ENCODE data around the gene ADAMTS16.

Gene ADAMTS16

GRCh38 chr5:5348135-5348534 is 208.0 kb downstream of the ADAMTS16 start:
- H3K27me3 ChIP-seq (ENCODE audit: control insufficient read depth, insufficient read depth, low read length, poor library complexity, severe bottlenecking) = no peaks in the 10 kb centered on the region
- H3K4me1 ChIP-seq (ENCODE audit: control insufficient read depth, insufficient read depth, low read length) = peaks cover 4% of the 10 kb centered on the region
- no peak overlapping the region for H3K27ac ChIP-seq (ENCODE audit: insufficient read depth, low read depth, low read length, poor library complexity, severe bottlenecking)
- 73 to 75% methylated on average over 10 of the region's 10 CpGs for WGBS, 2 experiments
- no peak overlapping the region for H3K4me3 ChIP-seq (ENCODE audit: insufficient read depth, low read depth, low read length)
- no peaks in the 10 kb centered on the region for H3K9me3 ChIP-seq (ENCODE audit: control insufficient read depth, low read length)
- H3K36me3 ChIP-seq (ENCODE audit: control insufficient read depth, insufficient read depth, low read length) = no peaks in the 10 kb centered on the region

- Histone ChIP-seq H3K4me1 (ENCODE audit: control insufficient read depth, insufficient read depth, low read length) (peaks cover 4% of the 10 kb centered on the region), H3K27me3 (ENCODE audit: control insufficient read depth, insufficient read depth, low read length, poor library complexity, severe bottlenecking) (no peaks in the 10 kb centered on the region), H3K9me3 (ENCODE audit: control insufficient read depth, low read length) (no peaks in the 10 kb centered on the region), H3K4me3 (ENCODE audit: insufficient read depth, low read depth, low read length) (no peak overlapping the region), H3K27ac (ENCODE audit: insufficient read depth, low read depth, low read length, poor library complexity, severe bottlenecking) (no peak overlapping the region), H3K36me3 (ENCODE audit: control insufficient read depth, insufficient read depth, low read length) (no peaks in the 10 kb centered on the region)
Observed at GRCh38 chr5:5348576-5348975, 208.4 kb downstream of the ADAMTS16 start.

- H3K27ac ChIP-seq (ENCODE audit: insufficient read depth, low read depth, low read length, poor library complexity, severe bottlenecking) = no peak overlapping the region
- no peaks in the 10 kb centered on the region for H3K4me1 ChIP-seq (ENCODE audit: control insufficient read depth, insufficient read depth, low read length)
- H3K9me3 ChIP-seq (ENCODE audit: control insufficient read depth, low read length) = no peaks in the 10 kb centered on the region
- 71 to 79% methylated on average over 8 to 9 of the region's 9 CpGs for WGBS, 2 experiments
- no peaks in the 10 kb centered on the region for H3K36me3 ChIP-seq (ENCODE audit: control insufficient read depth, insufficient read depth, low read length)
- H3K4me3 ChIP-seq (ENCODE audit: insufficient read depth, low read depth, low read length) = no peak overlapping the region
- no peaks in the 10 kb centered on the region for H3K27me3 ChIP-seq (ENCODE audit: control insufficient read depth, insufficient read depth, low read length, poor library complexity, severe bottlenecking)
Observed at GRCh38 chr5:5350101-5350500, 210.0 kb downstream of the ADAMTS16 start.

GRCh38 chr5:5351288-5351979 is 211.3 kb downstream of the ADAMTS16 start:
- Histone ChIP-seq H3K36me3 (ENCODE audit: control insufficient read depth, insufficient read depth, low read length) (no peaks in the 10 kb centered on the region), H3K27me3 (ENCODE audit: control insufficient read depth, insufficient read depth, low read length, poor library complexity, severe bottlenecking) (no peaks in the 10 kb centered on the region), H3K27ac (ENCODE audit: insufficient read depth, low read depth, low read length, poor library complexity, severe bottlenecking) (no peak overlapping the region), H3K4me3 (ENCODE audit: insufficient read depth, low read depth, low read length) (no peak overlapping the region), H3K4me1 (ENCODE audit: control insufficient read depth, insufficient read depth, low read length) (no peaks in the 10 kb centered on the region), H3K9me3 (ENCODE audit: control insufficient read depth, low read length) (no peaks in the 10 kb centered on the region)
- WGBS, 2 experiments = 80 to 81% methylated on average over 14 of the region's 14 CpGs

- Histone ChIP-seq H3K9me3 (ENCODE audit: control insufficient read depth, low read length) (no peaks in the 10 kb centered on the region), H3K36me3 (ENCODE audit: control insufficient read depth, insufficient read depth, low read length) (no peaks in the 10 kb centered on the region), H3K27ac (ENCODE audit: insufficient read depth, low read depth, low read length, poor library complexity, severe bottlenecking) (no peak overlapping the region), H3K27me3 (ENCODE audit: control insufficient read depth, insufficient read depth, low read length, poor library complexity, severe bottlenecking) (no peaks in the 10 kb centered on the region), H3K4me3 (ENCODE audit: insufficient read depth, low read depth, low read length) (no peak overlapping the region), H3K4me1 (ENCODE audit: control insufficient read depth, insufficient read depth, low read length) (no peaks in the 10 kb centered on the region)
- 94 to 96% methylated on average over 18 of the region's 18 CpGs for WGBS, 2 experiments
Observed at GRCh38 chr5:5352675-5353074, 212.5 kb downstream of the ADAMTS16 start.

GRCh38 chr5:5353681-5354080 is 213.6 kb downstream of the ADAMTS16 start:
- H3K9me3 ChIP-seq (ENCODE audit: control insufficient read depth, low read length) = no peaks in the 10 kb centered on the region
- no peak overlapping the region for H3K4me3 ChIP-seq (ENCODE audit: insufficient read depth, low read depth, low read length)
- 79 to 80% methylated on average over 10 of the region's 10 CpGs for WGBS, 2 experiments
- no peak overlapping the region for H3K27ac ChIP-seq (ENCODE audit: insufficient read depth, low read depth, low read length, poor library complexity, severe bottlenecking)
- H3K36me3 ChIP-seq (ENCODE audit: control insufficient read depth, insufficient read depth, low read length) = no peaks in the 10 kb centered on the region
- no peaks in the 10 kb centered on the region for H3K4me1 ChIP-seq (ENCODE audit: control insufficient read depth, insufficient read depth, low read length)
- H3K27me3 ChIP-seq (ENCODE audit: control insufficient read depth, insufficient read depth, low read length, poor library complexity, severe bottlenecking) = no peaks in the 10 kb centered on the region

- Histone ChIP-seq H3K4me3 (ENCODE audit: insufficient read depth, low read depth, low read length) (no peak overlapping the region), H3K9me3 (ENCODE audit: control insufficient read depth, low read length) (no peaks in the 10 kb centered on the region), H3K36me3 (ENCODE audit: control insufficient read depth, insufficient read depth, low read length) (no peaks in the 10 kb centered on the region), H3K4me1 (ENCODE audit: control insufficient read depth, insufficient read depth, low read length) (peaks cover 20% of the 10 kb centered on the region), H3K27me3 (ENCODE audit: control insufficient read depth, insufficient read depth, low read length, poor library complexity, severe bottlenecking) (no peaks in the 10 kb centered on the region), H3K27ac (ENCODE audit: insufficient read depth, low read depth, low read length, poor library complexity, severe bottlenecking) (no peak overlapping the region)
Observed at GRCh38 chr5:5356765-5357164, 216.6 kb downstream of the ADAMTS16 start.

- Histone ChIP-seq H3K4me1 (ENCODE audit: control insufficient read depth, insufficient read depth, low read length) (peaks cover 29% of the 10 kb centered on the region), H3K27me3 (ENCODE audit: control insufficient read depth, insufficient read depth, low read length, poor library complexity, severe bottlenecking) (peaks cover 13% of the 10 kb centered on the region), H3K9me3 (ENCODE audit: control insufficient read depth, low read length) (no peaks in the 10 kb centered on the region), H3K27ac (ENCODE audit: insufficient read depth, low read depth, low read length, poor library complexity, severe bottlenecking) (no peak overlapping the region), H3K36me3 (ENCODE audit: control insufficient read depth, insufficient read depth, low read length) (no peaks in the 10 kb centered on the region), H3K4me3 (ENCODE audit: insufficient read depth, low read depth, low read length) (no peak overlapping the region)
- WGBS, 2 experiments = 93 to 94% methylated on average over 9 of the region's 9 CpGs
Observed at GRCh38 chr5:5359618-5360017, 219.5 kb downstream of the ADAMTS16 start.

GRCh38 chr5:5360363-5360940 is 220.3 kb downstream of the ADAMTS16 start:
- Histone ChIP-seq H3K27ac (ENCODE audit: insufficient read depth, low read depth, low read length, poor library complexity, severe bottlenecking) (no peak overlapping the region), H3K4me1 (ENCODE audit: control insufficient read depth, insufficient read depth, low read length) (peaks cover 37% of the 10 kb centered on the region), H3K27me3 (ENCODE audit: control insufficient read depth, insufficient read depth, low read length, poor library complexity, severe bottlenecking) (peaks cover 17% of the 10 kb centered on the region), H3K36me3 (ENCODE audit: control insufficient read depth, insufficient read depth, low read length) (no peaks in the 10 kb centered on the region), H3K9me3 (ENCODE audit: control insufficient read depth, low read length) (no peaks in the 10 kb centered on the region), H3K4me3 (ENCODE audit: insufficient read depth, low read depth, low read length) (no peak overlapping the region)
- WGBS, 2 experiments = 86 to 88% methylated on average over 8 of the region's 8 CpGs

- H3K27ac ChIP-seq (ENCODE audit: insufficient read depth, low read depth, low read length, poor library complexity, severe bottlenecking) = no peak overlapping the region
- H3K9me3 ChIP-seq (ENCODE audit: control insufficient read depth, low read length) = no peaks in the 10 kb centered on the region
- peaks cover 17% of the 10 kb centered on the region for H3K27me3 ChIP-seq (ENCODE audit: control insufficient read depth, insufficient read depth, low read length, poor library complexity, severe bottlenecking)
- no peak overlapping the region for H3K4me3 ChIP-seq (ENCODE audit: insufficient read depth, low read depth, low read length)
- WGBS, 2 experiments = 59 to 62% methylated on average over 10 of the region's 10 CpGs
- H3K4me1 ChIP-seq (ENCODE audit: control insufficient read depth, insufficient read depth, low read length) = peaks cover 37% of the 10 kb centered on the region
- no peaks in the 10 kb centered on the region for H3K36me3 ChIP-seq (ENCODE audit: control insufficient read depth, insufficient read depth, low read length)
Observed at GRCh38 chr5:5360941-5361520, 220.9 kb downstream of the ADAMTS16 start.

Measured in ectodermal cell (in vitro differentiated cells).